ENCODE data around the gene FOLR2. TPM values are rescaled to one million over a fixed set of nuclear protein-coding genes. Genes with fewer than 3 reads are reported as not detected.

The FOLR2 gene
- total RNA-seq, 1 experiment from 2014 or later, result not detected

- intact Hi-C loops (cut with micrococcal nuclease), result loop anchor here (10.0 kb wide), 1 partner anchor 206 kb away; the partner anchor contains the start of gene CLPB
- CTCF ChIA-PET, result interaction anchor here (1.0 kb wide), 1 partner anchor 10 kb away, joined by 5 read pairs; no protein-coding TSS in a partner anchor
- no peak for DNase-seq (ENCODE audit: low read depth, low spot score)
Observed at GRCh38 chr11:72228229-72228843, 11.7 kb downstream of the FOLR2 start.

More at GRCh38 chr11:72228229-72228843, 11.7 kb downstream of the FOLR2 start:
- Histone ChIP-seq H3K27ac (ENCODE audit: low read depth, low read length) (no peak overlapping the region), H3K9me3 (ENCODE audit: control insufficient read depth in 1 of 2, insufficient read depth in 1 of 2, low read depth in 1 of 2, low read length in 2 of 2) (no peaks in the 10 kb centered on the region), H3K9me2 (ENCODE audit: insufficient read depth) (no peaks in the 10 kb centered on the region), H2AFZ (ENCODE audit: low read depth, low read length, poor library complexity, severe bottlenecking) (no peak overlapping the region), H3K4me2 (ENCODE audit: low read length) (no peak overlapping the region), H3K27me3 (ENCODE audit: insufficient read depth, low read length) (no peaks in the 10 kb centered on the region), H3K4me1 (ENCODE audit: control insufficient read depth in 1 of 2, insufficient read depth in 2 of 2, low read length in 2 of 2) (peaks cover 9 to 22% of the 10 kb centered on the region in 2 experiments; a peak in 3 of 4 replicates), H3K79me2 (ENCODE audit: insufficient read depth, low read length) (peaks cover 10% of the 10 kb centered on the region; the same call in 1 of the 2 replicates), H3K36me3 (ENCODE audit: control insufficient read depth in 1 of 2, insufficient read depth in 2 of 2, low read length in 2 of 2) (peaks cover 9 to 20% of the 10 kb centered on the region in 2 experiments; a peak in 3 of 4 replicates), H3K9ac (ENCODE audit: low read length) (no peak overlapping the region), H4K20me1 (ENCODE audit: insufficient read depth) (no peaks in the 10 kb centered on the region), H3K4me3 (replicated peaks in 1 of 2; ENCODE audit: low read depth in 1 of 2, low read length in 2 of 2) (no peak overlapping the region)
- BruUV-seq (replicated peaks), result no TSS peak
- TF ChIP-seq EGR1 (IDR thresholded peaks at IDR 0.05; ENCODE audit: low read depth) (no peak), CEBPB (IDR thresholded peaks at IDR 0.05; ENCODE audit: low read depth) (no peak), ELF1 (IDR thresholded peaks at IDR 0.05; ENCODE audit: borderline replicate concordance, low read depth) (no peak), CBX3 (IDR thresholded peaks at IDR 0.05; ENCODE audit: low read depth) (no peak), SIN3A (IDR thresholded peaks at IDR 0.05; ENCODE audit: low read depth) (no peak), POLR2A (IDR thresholded peaks at IDR 0.05; ENCODE audit: borderline replicate concordance, extremely low read depth, insufficient read depth, insufficient read length) (no peak), SRF (IDR thresholded peaks at IDR 0.05; ENCODE audit: low read depth) (no peak), EZH2phosphoT487 (IDR thresholded peaks at IDR 0.05; ENCODE audit: borderline replicate concordance) (no peak), ZNF274 (IDR thresholded peaks at IDR 0.05; ENCODE audit: low read depth, low read length) (no peak), YY1 (IDR thresholded peaks at IDR 0.05; ENCODE audit: extremely low read depth, insufficient replicate concordance, low read depth, low read length) (no peak), FOSL1 (IDR thresholded peaks at IDR 0.05; ENCODE audit: low read depth) (no peak), ATF3 (IDR thresholded peaks at IDR 0.05) (no peak)
- TF ChIP-seq, protein P1, sequence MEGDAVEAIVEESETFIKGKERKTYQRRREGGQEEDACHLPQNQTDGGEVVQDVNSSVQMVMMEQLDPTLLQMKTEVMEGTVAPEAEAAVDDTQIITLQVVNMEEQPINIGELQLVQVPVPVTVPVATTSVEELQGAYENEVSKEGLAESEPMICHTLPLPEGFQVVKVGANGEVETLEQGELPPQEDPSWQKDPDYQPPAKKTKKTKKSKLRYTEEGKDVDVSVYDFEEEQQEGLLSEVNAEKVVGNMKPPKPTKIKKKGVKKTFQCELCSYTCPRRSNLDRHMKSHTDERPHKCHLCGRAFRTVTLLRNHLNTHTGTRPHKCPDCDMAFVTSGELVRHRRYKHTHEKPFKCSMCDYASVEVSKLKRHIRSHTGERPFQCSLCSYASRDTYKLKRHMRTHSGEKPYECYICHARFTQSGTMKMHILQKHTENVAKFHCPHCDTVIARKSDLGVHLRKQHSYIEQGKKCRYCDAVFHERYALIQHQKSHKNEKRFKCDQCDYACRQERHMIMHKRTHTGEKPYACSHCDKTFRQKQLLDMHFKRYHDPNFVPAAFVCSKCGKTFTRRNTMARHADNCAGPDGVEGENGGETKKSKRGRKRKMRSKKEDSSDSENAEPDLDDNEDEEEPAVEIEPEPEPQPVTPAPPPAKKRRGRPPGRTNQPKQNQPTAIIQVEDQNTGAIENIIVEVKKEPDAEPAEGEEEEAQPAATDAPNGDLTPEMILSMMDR (IDR thresholded peaks at IDR 0.05 in 2 of 3, conservative IDR thresholded peaks at IDR 0.05 in 1 of 3; ENCODE audit: borderline replicate concordance in 1 of 3, insufficient read depth in 1 of 3, low read depth in 2 of 3, low read length in 2 of 3), result no peak
- RAD21 ChIA-PET (ENCODE audit: low non-redundant PET in 1 of 2, low total read pairs in 2 of 2, uncharacterized antibody in 2 of 2, unreplicated experiment in 2 of 2), result no interaction called here
- POLR2A ChIA-PET, result no interaction called here
- no peak for ATAC-seq
